HG03439 (cell line): ENCODE measurements around the gene DPH1.
"Not testable (repeated sequence)": the region's sequence is repeated elsewhere in the genome, so short reads cannot be mapped to it uniquely, and the experiment has no call there.

Experiments
- ATAC-seq: cut with Tn5 transposase; IDR thresholded peaks from one replicate; pipeline ENCODE4 v1.9.1; 2021; ENCODE audit warnings: mild to moderate bottlenecking, moderate library complexity; ENCODE audit not compliant: unreplicated experiment

The DPH1 gene

DNA sequence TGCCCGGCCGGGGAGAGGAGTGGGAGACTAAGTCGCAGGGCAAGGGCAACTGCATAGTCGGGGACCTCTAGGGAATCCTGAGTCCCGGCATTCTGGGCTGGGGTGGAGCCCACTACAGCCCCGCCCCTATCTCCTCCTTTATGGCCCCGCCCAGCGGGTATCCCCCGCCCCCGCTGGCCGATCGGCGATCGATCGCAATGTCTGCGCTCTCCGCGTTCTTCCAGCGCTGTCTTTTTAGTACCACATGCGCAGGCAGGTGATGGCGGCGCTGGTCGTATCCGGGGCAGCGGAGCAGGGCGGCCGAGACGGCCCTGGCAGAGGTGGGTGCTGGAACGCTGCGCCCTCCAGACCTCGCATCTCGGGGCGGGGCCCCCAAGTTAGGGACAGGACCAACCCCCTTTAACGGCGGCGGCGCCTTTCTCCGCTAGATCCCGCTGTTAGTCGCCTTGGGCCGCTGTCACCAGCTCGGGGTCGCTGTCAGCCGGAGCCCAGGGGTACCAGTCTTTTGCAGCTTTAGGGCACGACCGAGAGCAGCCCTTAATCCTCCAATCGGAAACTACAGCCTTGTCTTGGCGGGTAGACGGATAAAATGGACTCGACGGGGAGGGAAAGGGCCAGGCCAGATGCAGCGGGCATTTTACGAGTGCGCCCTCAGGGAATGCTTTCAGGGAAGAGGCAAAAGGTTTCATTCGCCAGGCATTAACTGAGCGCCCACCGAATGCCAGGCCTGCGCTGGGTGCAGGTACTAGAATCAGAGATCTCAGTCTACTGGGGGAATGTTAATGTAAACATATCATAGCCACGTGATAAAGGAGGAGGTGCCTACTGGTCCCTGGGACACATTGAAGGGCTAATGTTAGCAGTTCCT lies at the start of gene DPH1:
DPH1 (plus strand) TSS at position 243 of the 868 bp plus-strand sequence; CDS start at position 260, 17 bp downstream.
- ATAC-seq = peak; percentile 65

GRCh38 chr17:1980665-1981250 lies 49.2 kb upstream of the DPH1 start:
- ATAC-seq = no peak

- not testable (repeated sequence) for ATAC-seq
Observed at GRCh38 chr17:1982793-1983366, 47.1 kb upstream of the DPH1 start.

GRCh38 chr17:1985093-1985492 lies 44.9 kb upstream of the DPH1 start:
- no peak for ATAC-seq

DNA sequence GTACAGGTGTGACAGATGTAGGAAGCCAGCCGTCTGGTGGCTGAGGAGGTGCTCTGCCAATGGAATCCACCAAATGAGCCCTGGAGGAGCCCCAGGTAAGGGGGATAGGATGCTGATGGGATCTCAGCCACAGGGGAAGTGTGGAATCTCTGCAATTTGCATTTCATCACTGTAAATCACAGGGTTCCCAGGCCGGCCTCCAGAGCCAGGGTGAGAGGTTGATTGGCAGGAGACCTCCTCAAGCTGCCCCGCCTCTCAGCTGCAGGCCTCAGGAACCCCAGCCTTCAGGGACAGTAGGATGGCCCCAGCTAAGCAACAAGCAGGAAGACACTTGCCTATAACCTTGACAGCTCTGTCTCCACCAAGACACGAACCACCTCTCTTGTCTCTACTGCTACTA lies 44.3 kb upstream of the DPH1 start:
- no peak for ATAC-seq

DNA sequence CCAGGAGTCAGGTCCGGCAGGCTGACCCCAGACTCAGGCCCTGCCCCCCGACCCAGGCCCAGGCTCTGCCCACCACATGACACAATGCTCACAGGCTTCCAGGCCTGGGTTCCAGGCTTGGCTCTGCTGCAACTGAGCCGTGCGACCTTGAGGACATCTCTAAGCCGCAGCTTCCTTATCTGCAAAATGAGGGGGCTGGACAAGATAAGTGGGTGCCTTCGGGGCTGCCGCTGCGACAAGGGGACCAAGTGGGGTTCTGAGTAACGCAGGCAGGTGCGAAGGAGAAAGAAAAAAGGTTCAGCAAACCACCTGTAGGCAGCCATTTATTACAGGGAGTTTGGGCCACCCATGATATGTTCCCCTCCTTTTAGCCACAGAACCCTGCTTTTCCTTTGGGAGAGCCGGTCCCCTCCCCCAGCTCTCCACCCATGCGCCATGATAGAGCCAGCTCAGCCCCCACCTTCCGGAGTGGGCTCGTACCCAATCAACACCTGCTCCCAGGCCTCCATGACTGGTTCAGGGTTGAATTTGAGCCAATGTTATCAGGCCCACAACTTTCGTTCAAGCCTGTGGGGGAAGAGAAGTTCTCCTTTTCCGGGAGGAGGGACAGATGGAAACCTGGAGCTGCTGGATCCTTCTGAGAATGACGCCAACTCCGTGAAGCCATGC lies 43.0 kb upstream of the DPH1 start:
- no peak for ATAC-seq

DNA sequence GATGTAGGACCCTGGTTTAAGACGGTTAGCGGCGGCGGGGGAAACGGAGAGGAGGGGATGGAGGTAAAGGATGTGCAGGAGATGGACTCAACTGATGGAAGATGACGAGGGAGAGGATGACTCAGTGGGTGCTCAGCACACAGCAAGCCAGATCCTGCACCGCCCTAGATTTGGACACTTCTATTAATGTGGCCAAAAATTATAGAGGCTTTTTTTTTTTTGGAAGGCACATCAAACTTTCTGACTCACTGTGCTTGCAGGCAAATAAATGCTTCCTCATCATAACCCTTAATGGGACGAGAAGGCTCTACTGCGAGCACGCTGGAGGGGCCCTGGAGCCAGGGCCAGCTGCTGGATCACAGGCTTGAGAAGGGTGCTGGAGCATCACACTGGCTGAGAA lies 40.8 kb upstream of the DPH1 start:
- no peak for ATAC-seq

- ATAC-seq = no peak
Observed at GRCh38 chr17:1992541-1992940, 37.4 kb upstream of the DPH1 start.

DNA sequence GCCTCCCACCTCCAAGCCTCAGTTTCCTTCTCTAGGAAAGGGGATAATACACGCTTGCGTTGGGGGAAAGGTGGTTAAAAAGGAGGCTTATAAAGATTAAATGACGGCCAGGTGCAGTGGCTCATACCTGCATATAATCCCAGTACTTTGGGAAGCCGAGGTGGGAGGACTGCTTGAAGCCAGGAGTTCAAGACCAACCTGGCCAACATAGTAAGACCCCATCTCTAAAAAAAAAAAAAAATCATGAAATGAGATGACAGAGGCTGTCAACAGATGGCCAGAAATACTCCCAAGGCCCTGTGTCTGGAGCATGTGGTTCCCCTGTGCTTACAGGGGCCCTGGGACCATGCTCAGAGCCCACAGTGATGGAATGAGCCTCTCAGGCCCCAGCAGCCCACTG lies 35.2 kb upstream of the DPH1 start:
- ATAC-seq = no peak

- ATAC-seq = no peak
Observed at GRCh38 chr17:1995321-1995892, 34.5 kb upstream of the DPH1 start.

GRCh38 chr17:1995907-1996799 lies 33.8 kb upstream of the DPH1 start:
- no peak for ATAC-seq

DNA sequence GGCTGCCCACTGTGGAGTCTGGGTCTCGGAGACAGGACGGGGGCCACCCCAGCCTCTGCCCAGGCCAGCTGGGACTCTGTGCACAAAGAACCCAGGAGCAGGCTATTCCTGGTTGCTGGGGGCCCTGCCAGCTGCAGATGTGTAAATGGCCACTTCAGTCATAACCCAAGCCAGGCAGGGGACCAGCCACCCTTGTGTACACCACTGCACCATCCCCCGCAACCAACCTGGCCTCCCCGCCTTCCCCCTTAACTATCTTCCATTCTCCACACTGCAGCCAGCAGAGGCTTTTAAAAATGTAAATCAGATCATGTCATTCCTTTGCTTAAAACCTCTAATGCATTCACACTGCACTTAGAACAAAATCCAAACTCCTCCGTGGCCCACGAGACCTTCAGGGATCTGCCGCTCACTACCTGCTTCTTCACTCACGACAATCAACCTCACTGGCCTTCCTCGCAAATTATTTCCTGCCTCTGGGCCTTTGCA lies 33.1 kb upstream of the DPH1 start:
- ATAC-seq = no peak

- no peak for ATAC-seq
Observed at GRCh38 chr17:1997289-1997926, 32.5 kb upstream of the DPH1 start.

GRCh38 chr17:1997927-1998742 lies 31.8 kb upstream of the DPH1 start:
- no peak for ATAC-seq

GRCh38 chr17:1999557-2000251 lies 30.2 kb upstream of the DPH1 start:
- no peak for ATAC-seq

DNA sequence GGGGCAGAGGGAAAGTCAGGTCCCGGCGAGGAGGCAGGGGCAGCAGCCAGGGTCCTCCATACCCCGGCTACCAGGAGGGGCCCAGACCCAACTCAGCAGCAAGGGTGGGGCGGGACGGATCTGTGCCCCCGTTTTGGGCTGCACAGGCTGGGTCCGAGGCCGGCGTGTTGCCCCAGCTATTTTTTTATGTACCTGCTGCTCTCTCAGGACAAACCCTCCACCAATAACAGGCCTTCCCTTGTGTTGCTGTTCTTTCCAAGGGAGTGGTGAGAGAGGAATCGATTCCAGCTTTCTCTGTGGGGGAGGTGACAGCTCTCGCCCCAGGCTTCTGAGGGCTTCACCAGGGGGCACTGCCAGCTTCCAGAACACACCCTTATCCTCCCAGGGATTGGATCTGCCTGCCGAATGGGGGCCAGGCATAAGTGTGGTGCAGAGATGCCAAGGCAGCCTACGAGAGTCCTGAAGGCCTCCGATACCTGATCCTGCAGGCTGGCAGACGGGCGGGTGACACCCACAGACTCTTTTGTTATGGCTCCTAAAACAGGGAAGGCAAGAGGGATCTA lies 27.1 kb upstream of the DPH1 start:
- ATAC-seq = no peak

DNA sequence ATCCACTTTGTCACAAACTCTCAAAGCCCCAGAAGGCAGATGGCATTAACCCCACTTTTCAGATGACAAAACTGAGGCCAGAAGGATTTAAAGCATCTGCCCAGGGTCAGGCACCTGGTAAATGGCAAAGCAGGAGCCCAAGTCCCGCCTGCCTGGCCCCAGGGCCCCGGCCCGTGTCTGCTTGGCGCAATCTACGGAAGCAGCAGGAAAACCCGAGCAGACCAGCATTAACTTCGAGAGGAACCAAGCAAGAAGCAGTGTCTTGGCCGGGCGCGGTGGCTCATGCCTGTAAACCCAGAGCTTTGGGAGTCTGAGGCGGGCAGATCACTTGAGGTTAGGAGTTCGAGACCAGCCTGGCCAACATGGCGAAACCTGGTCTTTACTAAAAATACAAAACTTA lies 26.4 kb upstream of the DPH1 start:
- no peak for ATAC-seq

DNA sequence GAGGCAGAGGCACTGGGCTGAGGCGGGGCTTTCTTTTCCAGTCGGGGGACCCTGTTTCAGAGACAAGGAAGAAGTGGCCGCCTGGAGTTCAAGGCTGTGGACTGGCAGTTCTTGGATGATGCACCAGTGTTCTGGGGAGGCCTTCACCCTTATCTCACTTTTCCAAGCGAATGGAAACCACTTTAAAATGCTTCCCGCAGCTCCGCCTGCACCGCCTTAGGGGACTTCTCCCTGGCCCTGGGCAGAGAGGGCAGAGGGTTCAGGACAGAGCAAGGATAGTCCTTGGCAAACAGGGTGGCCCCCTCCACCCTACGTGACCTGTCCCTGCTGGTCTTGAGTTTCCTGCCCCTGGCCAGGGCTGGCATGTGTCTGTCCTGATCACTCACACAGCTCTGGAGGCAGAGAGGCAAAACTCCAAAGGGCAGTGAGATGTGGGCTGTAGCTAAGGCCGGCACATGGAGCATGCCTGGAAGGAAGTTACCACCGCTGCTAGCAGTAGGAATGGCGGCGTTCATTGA lies 25.5 kb upstream of the DPH1 start:
- no peak for ATAC-seq
